GM10248 (cell line): Measurements from ENCODE around the gene SLC26A4.

Source experiments
- CTCF ChIA-PET: fragments of 300-600 bp; sonication (Branson Sonifier 250); formaldehyde crosslinking; extraction: SDS; loops from one replicate; lab custom pipeline; 2021; ENCODE audit warnings: antibody characterized with exemption; lab: Yijun Ruan, JAX
- POLR2A ChIA-PET: fragments of 350-650 bp; sonication (Branson Sonifier 250); formaldehyde crosslinking; extraction: SDS; loops from one replicate; lab custom pipeline; 2020; ENCODE audit warnings: antibody characterized with exemption; lab: Yijun Ruan, JAX
- DNase-seq: peaks from one replicate; pipeline ENCODE4 v3.0.0; 2012; ENCODE audit errors: extremely low spot score
- TF ChIP-seq, protein P1 (sequence below): IDR thresholded peaks from 2 replicates; pipeline ENCODE4 v1.5.1; 2012; ENCODE audit warnings: mild to moderate bottlenecking, low read depth; ENCODE audit errors: extremely low read depth, missing control alignments, control extremely low read depth

The SLC26A4 gene

DNA sequence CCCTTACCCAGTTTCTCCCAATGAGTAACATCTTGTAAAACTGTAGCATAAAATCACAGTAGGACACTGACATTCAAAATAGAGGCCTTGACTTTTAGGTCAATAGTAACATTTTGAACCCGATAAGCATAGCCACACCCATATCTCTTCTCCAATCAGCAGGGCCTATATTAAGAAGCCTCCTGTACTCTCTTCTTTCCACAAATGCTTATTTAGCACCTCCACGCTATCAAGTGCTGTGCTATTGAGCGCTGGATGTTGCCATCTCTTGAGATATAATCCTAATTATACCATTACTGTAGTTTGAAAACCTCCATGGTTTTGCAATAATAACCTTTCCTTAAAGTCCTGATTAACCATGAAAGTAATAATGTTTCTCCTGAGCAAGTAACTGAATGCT, 43.2 kb downstream of the SLC26A4 start:
- CTCF ChIA-PET: no interaction called here
- no peak for DNase-seq
- POLR2A ChIA-PET: no interaction called here
- TF ChIP-seq, protein P1, sequence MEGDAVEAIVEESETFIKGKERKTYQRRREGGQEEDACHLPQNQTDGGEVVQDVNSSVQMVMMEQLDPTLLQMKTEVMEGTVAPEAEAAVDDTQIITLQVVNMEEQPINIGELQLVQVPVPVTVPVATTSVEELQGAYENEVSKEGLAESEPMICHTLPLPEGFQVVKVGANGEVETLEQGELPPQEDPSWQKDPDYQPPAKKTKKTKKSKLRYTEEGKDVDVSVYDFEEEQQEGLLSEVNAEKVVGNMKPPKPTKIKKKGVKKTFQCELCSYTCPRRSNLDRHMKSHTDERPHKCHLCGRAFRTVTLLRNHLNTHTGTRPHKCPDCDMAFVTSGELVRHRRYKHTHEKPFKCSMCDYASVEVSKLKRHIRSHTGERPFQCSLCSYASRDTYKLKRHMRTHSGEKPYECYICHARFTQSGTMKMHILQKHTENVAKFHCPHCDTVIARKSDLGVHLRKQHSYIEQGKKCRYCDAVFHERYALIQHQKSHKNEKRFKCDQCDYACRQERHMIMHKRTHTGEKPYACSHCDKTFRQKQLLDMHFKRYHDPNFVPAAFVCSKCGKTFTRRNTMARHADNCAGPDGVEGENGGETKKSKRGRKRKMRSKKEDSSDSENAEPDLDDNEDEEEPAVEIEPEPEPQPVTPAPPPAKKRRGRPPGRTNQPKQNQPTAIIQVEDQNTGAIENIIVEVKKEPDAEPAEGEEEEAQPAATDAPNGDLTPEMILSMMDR: no peak

DNA sequence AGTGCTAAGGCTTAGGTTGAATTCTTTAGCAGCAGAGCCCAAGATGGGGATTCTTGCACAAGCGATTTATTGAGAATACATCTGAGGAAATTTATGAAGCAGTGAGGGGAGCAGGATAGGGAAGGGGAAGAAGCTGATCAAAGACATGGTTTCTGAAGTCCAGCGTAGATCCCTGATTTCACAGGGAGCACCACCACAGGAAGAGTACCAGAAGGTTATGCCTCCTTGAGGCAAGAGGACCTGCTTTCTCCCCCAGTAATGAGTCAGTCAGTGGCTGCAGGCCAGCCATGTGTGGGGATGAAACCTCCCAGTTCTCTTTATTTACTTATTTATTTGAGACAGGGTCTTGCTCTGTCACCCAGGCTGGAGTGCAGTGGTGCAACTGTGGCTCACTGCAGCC, 48.3 kb downstream of the SLC26A4 start:
- ChIA-PET POLR2A (no interaction called here), CTCF (interaction anchor here (1.0 to 1.9 kb wide), 3 partner anchors 11 to 31 kb away, joined by 3 to 9 read pairs (median 4); no protein-coding TSS in a partner anchor)
- no peak for DNase-seq
- TF ChIP-seq, protein P1: no peak

DNA sequence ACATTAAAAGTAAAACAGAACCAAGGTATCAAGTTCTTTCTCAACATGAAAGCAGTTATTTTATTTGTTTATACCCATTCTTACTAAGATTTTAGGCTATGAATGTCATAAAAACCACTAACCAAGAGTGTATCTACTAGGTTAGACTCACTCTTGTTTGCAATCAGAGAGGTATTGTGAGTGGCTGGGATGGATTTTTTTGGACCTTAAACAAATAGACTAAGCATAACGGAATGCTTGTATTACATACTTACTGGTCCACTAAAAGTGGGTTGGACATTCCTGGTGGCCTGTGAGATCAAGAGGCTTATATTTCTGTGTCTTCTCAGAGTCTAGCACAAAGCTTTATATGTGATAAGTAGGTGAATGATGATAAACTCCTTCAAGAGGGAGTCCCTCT, 50.7 kb downstream of the SLC26A4 start:
- no peak for DNase-seq
- ChIA-PET CTCF (interaction anchor here (1.3 to 1.9 kb wide), 3 partner anchors 13 to 17 kb away, joined by 4 to 7 read pairs (median 5); no protein-coding TSS in a partner anchor), POLR2A (no interaction called here)
- TF ChIP-seq, protein P1: no peak

DNA sequence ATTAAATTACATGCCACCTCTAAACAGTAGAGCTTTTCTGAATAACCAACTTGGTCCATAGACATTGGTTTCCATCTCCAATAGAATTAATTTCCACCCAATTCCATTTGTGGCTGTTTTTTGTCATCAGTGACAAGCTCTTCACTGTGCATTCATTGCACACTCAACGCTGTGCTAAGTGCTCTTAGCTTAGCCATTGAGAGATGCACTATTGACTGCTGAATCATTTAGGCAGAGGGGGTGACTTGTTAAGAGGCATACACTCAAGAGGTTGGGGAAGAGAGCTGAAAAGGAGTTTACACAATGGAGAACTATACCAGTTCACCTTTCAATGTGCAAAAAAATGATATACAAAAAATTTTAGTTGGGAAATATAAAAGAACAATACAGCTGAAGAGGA, 51.4 kb downstream of the SLC26A4 start:
- TF ChIP-seq, protein P1: no peak
- POLR2A ChIA-PET: no interaction called here
- CTCF ChIA-PET: interaction anchor here (1.1 to 2.4 kb wide), 6 partner anchors 10 to 22 kb away, joined by 3 to 7 read pairs (median 4); no protein-coding TSS in a partner anchor
- DNase-seq: no peak

DNA sequence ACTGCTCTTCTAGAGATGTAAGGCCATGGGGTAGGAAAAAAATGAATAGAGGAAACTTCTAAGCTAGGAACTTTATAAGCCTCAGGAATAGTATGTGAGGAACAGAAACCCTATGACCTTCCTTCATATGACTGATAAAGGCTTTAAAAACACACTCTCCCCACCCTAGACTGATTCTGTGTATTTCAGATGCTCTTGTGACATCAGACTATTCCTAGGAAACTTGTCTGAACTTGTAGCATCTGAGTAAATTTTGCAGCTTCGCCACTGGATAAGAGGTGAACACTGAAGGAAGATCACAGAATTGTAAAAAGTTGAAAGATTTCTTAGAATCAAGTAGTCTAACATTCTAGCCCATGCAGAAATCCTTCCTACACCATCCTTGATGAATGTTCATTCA, 52.3 kb downstream of the SLC26A4 start:
- ChIA-PET POLR2A (interaction anchor here (0.6 kb wide), 1 partner anchor 1601 kb away, joined by 5 read pairs; the partner anchor contains the start of gene SYPL1), CTCF (interaction anchor here (1.1 to 2.4 kb wide), 5 partner anchors 11 to 21 kb away, joined by 3 to 7 read pairs (median 5); no protein-coding TSS in a partner anchor)
- TF ChIP-seq, protein P1: no peak
- DNase-seq: no peak

DNA sequence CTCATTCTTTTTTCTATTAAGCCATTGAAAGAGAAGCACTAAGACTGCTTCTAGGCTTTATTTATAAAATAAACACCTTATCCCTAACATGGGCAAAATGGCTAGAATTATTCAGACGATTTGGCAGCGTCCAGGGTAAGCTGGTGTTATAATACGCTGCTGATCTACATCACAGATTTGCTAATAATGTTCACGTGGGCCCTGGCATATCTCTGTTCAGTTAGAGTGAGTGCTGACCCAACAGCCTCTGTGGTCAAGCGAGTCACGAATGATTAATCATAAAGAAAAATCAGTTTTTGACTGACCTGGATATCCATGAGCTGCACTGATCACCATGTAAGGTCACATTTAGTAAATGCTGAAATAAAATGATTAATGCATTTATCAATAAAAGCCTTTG, 54.9 kb downstream of the SLC26A4 start:
- ChIA-PET CTCF (no interaction called here), POLR2A (no interaction called here)
- TF ChIP-seq, protein P1: no peak
- no peak for DNase-seq
